K562 (cell line): ENCODE data around the gene CPSF4L. TPM values are rescaled to one million over a fixed set of nuclear protein-coding genes. Genes with fewer than 3 reads are reported as not detected.

Experiments
- ATAC-seq: fragments of 200-7000 bp; cut with Tn5 transposase; 3 replicates; pipeline ENCODE4 v1.9.1; 2020; ENCODE audit warnings: moderate library complexity
- BruUV-seq: library from RNA; stranded (reverse); fragments of 400-500 nt; replicated peaks from 2 replicates; lab custom pipeline; 2021; lab: Mats Ljungman, UMichigan
- CTCF ChIA-PET: fragments of 300-600 bp; formaldehyde crosslinking; extraction: SDS; loops from one replicate; lab custom pipeline; 2021; ENCODE audit warnings: low intra/inter-chr PET ratio; lab: Yijun Ruan, JAX
- POLR2A ChIA-PET: fragments of 300-600, 350-650 bp; sonication (Branson Sonifier 250); formaldehyde crosslinking; extraction: SDS; loops from one replicate; lab custom pipeline; 2021; ENCODE audit warnings: antibody characterized with exemption, inconsistent platforms; lab: Yijun Ruan, JAX
- DNase-seq, 4 experiments: peaks; one replicate each; pipeline versions ENCODE4 v3.0.0 to v3.0.0-alpha.2; 2011 to 2018; ENCODE audit warnings: low spot score in 3 of 4, mixed read lengths in 3 of 4; ENCODE audit errors: extremely low read depth in 1 of 4
- FAIRE-seq: peaks from 2 replicates; lab custom pipeline; 2011; peaks lifted over from hg19 to GRCh38; lab: Jason Lieb, UNC
- H2AFZ ChIP-seq: 2 replicates; pipeline ENCODE4 v1.6.0; 2011; ENCODE audit warnings: low read depth, low read length, control low read depth, inconsistent platforms
- H3K27ac ChIP-seq: fragments of 200-600 bp; 3 replicates; pipeline ENCODE4 v1.8.0; 2011; ENCODE audit warnings: low read depth, mild to moderate bottlenecking, control low read depth, inconsistent platforms, low read length, moderate library complexity, mixed read lengths; ENCODE audit errors: extremely low read depth
- H3K27me3 ChIP-seq, 2 experiments: fragments of 300-600 bp in 1 of 2; 2 replicates in 1 of 2; 3 replicates in 1 of 2; pipeline versions ENCODE4 v1.6.0 to v1.8.0; 2011; ENCODE audit warnings: inconsistent platforms in 2 of 2, low read length in 2 of 2, mild to moderate bottlenecking in 1 of 2, mixed read lengths in 1 of 2, moderate library complexity in 1 of 2; ENCODE audit not compliant: control insufficient read depth in 2 of 2, insufficient read depth in 2 of 2
- H3K36me3 ChIP-seq: fragments of 300-600 bp; 3 replicates; pipeline ENCODE4 v1.8.0; 2011; ENCODE audit warnings: mild to moderate bottlenecking, low read length, inconsistent platforms; ENCODE audit not compliant: control insufficient read depth, insufficient read depth
- H3K4me1 ChIP-seq, 2 experiments: fragments of 200-600 bp in 1 of 2; replicated peaks in 1 of 2; 2 replicates in 1 of 2; 3 replicates in 1 of 2; pipeline versions ENCODE4 v1.5.1 to v1.8.0; 2011; ENCODE audit warnings: inconsistent platforms in 2 of 2, low read length in 2 of 2, mild to moderate bottlenecking in 1 of 2, mixed read lengths in 1 of 2, moderate library complexity in 1 of 2; ENCODE audit not compliant: control insufficient read depth in 2 of 2, insufficient read depth in 2 of 2
- H3K4me2 ChIP-seq: 2 replicates; pipeline ENCODE4 v1.6.1; 2011; ENCODE audit warnings: low read length, control low read depth, inconsistent platforms, mixed read lengths; ENCODE audit not compliant: insufficient read depth
- H3K4me3 ChIP-seq: fragments of 200-600 bp; sonication (generic), shearing (Covaris generic); 2 replicates; pipeline ENCODE4 v1.5.1; 2016; ENCODE audit warnings: control low read depth, inconsistent platforms
- H3K79me2 ChIP-seq: fragments of 200-600 bp; 3 replicates; pipeline ENCODE4 v1.8.0; 2011; ENCODE audit warnings: low read length, inconsistent platforms; ENCODE audit not compliant: control insufficient read depth, insufficient read depth
- H3K9ac ChIP-seq, 2 experiments: 2 replicates each; pipeline versions ENCODE4 v1.6.0 to v1.6.1; 2011; ENCODE audit warnings: low read depth in 2 of 2, low read length in 2 of 2, control low read depth in 1 of 2, inconsistent platforms in 1 of 2, mild to moderate bottlenecking in 1 of 2, mixed read lengths in 1 of 2; ENCODE audit not compliant: insufficient read depth in 1 of 2
- H3K9me1 ChIP-seq: one replicate; pipeline ENCODE4 v1.6.0; 2011; ENCODE audit warnings: inconsistent platforms, mild to moderate bottlenecking, low read length, moderate library complexity; ENCODE audit not compliant: control insufficient read depth, insufficient read depth
- H3K9me3 ChIP-seq: replicated peaks from 2 replicates; pipeline ENCODE4 v1.5.1; 2011; ENCODE audit warnings: low read depth, low read length, inconsistent platforms; ENCODE audit not compliant: control insufficient read depth, insufficient read depth
- H4K20me1 ChIP-seq: replicated peaks from 2 replicates; pipeline ENCODE4 v1.6.1; 2011; ENCODE audit warnings: low read length, inconsistent platforms, mixed read lengths; ENCODE audit not compliant: control insufficient read depth, insufficient read depth
- EGR1 ChIP-seq: fragments of 450-650 bp; conservative IDR thresholded peaks from 2 replicates; pipeline ENCODE4 v1.6.1; 2017; ENCODE audit warnings: mild to moderate bottlenecking
- HMGN3 ChIP-seq: IDR thresholded peaks from 2 replicates; pipeline ENCODE4 v1.6.1; 2011; ENCODE audit warnings: borderline replicate concordance, low read depth, mild to moderate bottlenecking, mixed read lengths, low read length; ENCODE audit not compliant: insufficient read length; ENCODE audit errors: extremely low read depth
- NCOA6 ChIP-seq: fragments of 450-650 bp; IDR thresholded peaks from 2 replicates; pipeline ENCODE4 v1.6.1; 2017; ENCODE audit warnings: mild to moderate bottlenecking
- WGBS: fragments of 100-300 bp; shearing (Covaris generic); methylation state at CpG from one replicate; pipeline ENCODE4 v1.1.6; 2016; ENCODE audit warnings: low coverage, mixed read lengths; ENCODE audit not compliant: insufficient coverage; ENCODE audit errors: missing lambda C conversion rate; 5-methylcytosine and 5-hydroxymethylcytosine counted together
- in situ Hi-C: fragments of 300-500 bp; cut with MboI; formaldehyde crosslinking; loops from 4 replicates; pipeline ENCODE4 v1.15.0; 2018; ENCODE audit warnings: inconsistent platforms, mixed read lengths
- intact Hi-C: fragments of 100-400 bp; cut with micrococcal nuclease; formaldehyde crosslinking; loops from 2 replicates; pipeline ENCODE4 v1.14.2; 2022
- polyA plus RNA-seq, 8 experiments: library from polyadenylated mRNA; depleted of rRNA in 4 of 8; stranded (reverse) in 5 of 8; unstranded in 3 of 8; fragments of >200 nt; fragmentation: Nextera tagmentation in 2 of 8; fragmentation: Illumina TruSeq in 1 of 8; extraction: Ambion mirVana in 2 of 8; extraction: Trizol in 1 of 8; gene quantifications; 2 replicates each; pipeline versions ENCODE4 v1.2.1 to v1.2.3, GENCODE V29; 2011 to 2014; ENCODE audit warnings: inconsistent platforms in 1 of 8, missing spikeins in 1 of 8
- total RNA-seq, 7 experiments: library from RNA; depleted of rRNA in 6 of 7; stranded (reverse); fragments of >200 nt in 6 of 7; fragmentation: Illumina TruSeq in 2 of 7; extraction: Trizol in 2 of 7; gene quantifications; 2 replicates each; pipeline versions ENCODE4 v1.2.1 to v1.2.3, GENCODE V29; 2011 to 2021; ENCODE audit warnings: low replicate concordance in 1 of 7

The CPSF4L gene
- total and polyA plus RNA-seq, 9 of the 15 experiments (the other 6 are each of a cell fraction or from before 2014, with no cell fraction given), result not detected

DNA sequence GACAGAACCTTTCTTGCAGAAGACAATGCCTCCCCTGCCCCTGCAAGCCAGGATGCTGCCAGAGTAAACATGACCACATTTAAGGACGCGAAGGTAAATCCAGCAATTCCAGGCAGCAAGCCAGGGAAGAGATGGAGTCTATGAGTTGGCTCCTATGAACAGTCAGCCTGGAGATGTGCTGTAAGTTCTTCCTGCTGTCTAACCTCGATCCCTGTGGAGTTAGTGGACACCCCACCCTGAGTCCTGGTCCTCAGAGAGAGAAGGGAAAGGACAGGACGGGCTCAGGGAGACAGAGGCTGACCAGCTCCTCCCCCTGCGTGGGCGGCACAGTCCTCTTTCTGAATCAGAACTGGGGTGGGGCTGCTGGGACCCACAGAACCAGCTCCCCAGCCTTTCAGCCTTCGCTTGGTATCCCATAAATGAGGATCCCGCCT lies 25.2 kb upstream of the CPSF4L start:
- no peaks in the 10 kb centered on the region for H3K9me3 ChIP-seq
- ATAC-seq (no peak), DNase-seq (peak in 2 of 4 experiments; percentile 40 to 47)
- no peak overlapping the region for H3K27ac ChIP-seq
- no TSS peak for BruUV-seq
- no peaks in the 10 kb centered on the region for H3K27me3 ChIP-seq
- peaks cover 17% of the 10 kb centered on the region for H3K9me1 ChIP-seq
- peak; percentile 81 for TF ChIP-seq EGR1
- no peak for TF ChIP-seq HMGN3
- no peak for TF ChIP-seq NCOA6
- TF ChIP-seq, all 486 proteins: peak for 1
- CTCF ChIA-PET, result no interaction called here
- H3K4me3 ChIP-seq, result no peak overlapping the region
- peaks cover 38% of the 10 kb centered on the region for H4K20me1 ChIP-seq
- intact Hi-C loops (no loop called here), in situ Hi-C loops (no loop called here)
- no peak overlapping the region for H2AFZ ChIP-seq
- H3K9ac ChIP-seq, result no peak overlapping the region
- H3K4me1 ChIP-seq, result peaks cover 33 to 57% of the 10 kb centered on the region in 2 experiments
- peaks cover 28% of the 10 kb centered on the region; the same call in 2 of the 3 replicates for H3K79me2 ChIP-seq
- no peak for FAIRE-seq
- H3K4me2 ChIP-seq, result no peak overlapping the region
- WGBS, result 65% methylated on average over 6 of the region's 8 CpGs
- POLR2A ChIA-PET, result interaction anchor here (0.5 kb wide), 1 partner anchor 268 kb away, joined by 3 read pairs; no protein-coding TSS in a partner anchor
- H3K36me3 ChIP-seq, result peaks cover 22% of the 10 kb centered on the region; the same call in 2 of the 3 replicates
